Skin epidermis (tissue), 12 donors: ENCODE measurements around the gene DISC1.

Experiments
- H3K27ac ChIP-seq, 21 experiments: fragments of 200-600 bp; sonication (generic) in 11 of 21; one replicate each; pipeline ENCODE4 v1.5.0; 2020; ENCODE audit warnings: mild to moderate bottlenecking in 3 of 21, inconsistent platforms in 2 of 21, moderate library complexity in 2 of 21
- H3K4me3 ChIP-seq, 7 experiments: fragments of 200-600 bp; sonication (generic) in 2 of 7; one replicate each; pipeline ENCODE4 v1.5.0; 2020; ENCODE audit warnings: inconsistent platforms in 2 of 7, mild to moderate bottlenecking in 2 of 7, moderate library complexity in 1 of 7

The DISC1 gene

DNA sequence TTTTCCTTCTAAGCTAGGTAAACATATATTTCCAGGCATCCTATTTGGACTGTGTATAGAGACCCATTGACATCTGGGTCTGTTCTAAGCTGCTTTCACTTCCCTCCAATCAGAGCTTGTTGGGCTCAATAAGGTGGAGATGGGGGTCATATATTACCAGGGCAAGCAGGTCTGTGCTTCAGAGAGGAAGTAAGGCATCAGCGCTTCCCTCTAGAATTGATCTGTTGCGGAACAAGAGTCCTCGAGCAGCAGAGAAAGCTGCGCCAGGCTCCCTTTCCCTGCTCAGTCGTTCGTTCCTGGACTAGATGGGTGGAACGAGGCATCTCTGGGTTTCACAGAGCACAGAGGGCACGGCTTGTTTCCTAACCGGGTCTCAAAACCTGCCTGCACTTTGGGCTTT, 63.5 kb downstream of the DISC1 start:
- H3K27ac ChIP-seq = no peak overlapping the region
- H3K4me3 ChIP-seq = no peak overlapping the region

DNA sequence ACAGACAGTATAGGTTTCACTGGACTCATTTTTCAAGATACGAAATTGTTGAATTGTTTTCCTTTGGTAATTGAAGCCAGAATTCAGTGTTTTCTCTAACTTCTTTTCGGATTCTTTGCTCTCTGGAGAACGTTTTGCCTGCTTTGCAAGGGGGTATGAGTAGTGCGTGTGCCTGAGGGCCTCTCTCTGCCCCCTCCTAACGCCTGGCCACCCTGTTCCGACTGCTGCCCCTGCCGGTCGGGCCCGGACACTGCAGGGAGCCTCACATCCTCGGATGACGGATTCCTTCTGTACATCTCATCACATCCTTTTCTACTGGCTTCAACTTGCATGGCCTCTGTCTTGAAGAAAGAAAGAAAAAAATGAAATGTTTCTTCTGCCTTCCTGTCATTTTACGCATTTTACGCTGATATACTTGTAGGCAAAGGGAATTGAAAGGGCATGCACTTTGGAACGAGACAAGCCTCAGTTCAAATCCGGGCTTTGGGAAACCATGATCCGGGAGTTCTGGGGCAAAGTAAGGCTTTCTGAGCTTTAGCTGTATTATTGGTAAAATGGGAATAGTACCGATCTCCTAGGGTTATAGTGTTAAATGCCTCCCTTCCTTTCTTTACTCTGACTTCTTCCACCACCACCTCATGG, 65.1 kb downstream of the DISC1 start:
- no peak overlapping the region for H3K27ac ChIP-seq

DNA sequence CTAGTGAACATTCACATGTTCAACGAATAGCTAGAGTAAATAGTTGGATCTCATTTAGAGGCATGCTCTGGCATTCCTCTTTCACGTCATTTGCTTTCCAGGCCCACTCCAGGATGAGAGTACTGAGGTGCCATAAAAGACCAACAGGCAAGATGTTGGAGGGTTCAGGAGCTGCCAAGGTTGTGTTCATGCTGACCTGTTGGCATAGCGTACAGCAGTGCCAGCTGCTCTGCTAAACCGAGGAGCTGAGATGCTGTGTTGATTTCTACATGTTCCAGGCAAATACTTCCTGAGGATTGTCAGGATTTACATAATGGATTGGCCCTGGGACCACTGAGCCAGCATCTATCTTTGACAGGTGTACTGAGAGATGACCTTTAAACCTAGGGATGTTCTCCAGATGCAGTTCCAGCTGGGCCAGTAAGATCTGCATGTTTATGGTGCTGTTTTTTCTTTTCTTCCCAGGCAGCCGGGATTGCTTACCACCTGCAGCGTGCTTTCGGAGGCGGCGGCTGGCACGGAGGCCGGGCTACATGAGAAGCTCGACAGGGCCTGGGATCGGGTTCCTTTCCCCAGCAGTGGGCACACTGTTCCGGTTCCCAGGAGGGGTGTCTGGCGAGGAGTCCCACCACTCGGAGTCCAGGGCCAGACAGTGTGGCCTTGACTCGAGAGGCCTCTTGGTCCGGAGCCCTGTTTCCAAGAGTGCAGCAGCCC, 66.9 kb downstream of the DISC1 start:
- H3K4me3 ChIP-seq = no peak overlapping the region
- H3K27ac ChIP-seq = no peak overlapping the region

More for the DNA sequence above, 65.1 kb downstream of the DISC1 start:
- no peak overlapping the region for H3K4me3 ChIP-seq

DNA sequence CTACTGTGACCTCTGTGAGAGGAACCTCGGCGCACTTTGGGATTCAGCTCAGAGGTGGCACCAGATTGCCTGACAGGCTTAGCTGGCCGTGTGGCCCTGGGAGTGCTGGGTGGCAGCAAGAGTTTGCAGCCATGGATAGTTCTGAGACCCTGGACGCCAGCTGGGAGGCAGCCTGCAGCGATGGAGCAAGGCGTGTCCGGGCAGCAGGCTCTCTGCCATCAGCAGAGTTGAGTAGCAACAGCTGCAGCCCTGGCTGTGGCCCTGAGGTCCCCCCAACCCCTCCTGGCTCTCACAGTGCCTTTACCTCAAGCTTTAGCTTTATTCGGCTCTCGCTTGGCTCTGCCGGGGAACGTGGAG, 67.5 kb downstream of the DISC1 start:
- no peak overlapping the region for H3K4me3 ChIP-seq
- no peak overlapping the region for H3K27ac ChIP-seq

DNA sequence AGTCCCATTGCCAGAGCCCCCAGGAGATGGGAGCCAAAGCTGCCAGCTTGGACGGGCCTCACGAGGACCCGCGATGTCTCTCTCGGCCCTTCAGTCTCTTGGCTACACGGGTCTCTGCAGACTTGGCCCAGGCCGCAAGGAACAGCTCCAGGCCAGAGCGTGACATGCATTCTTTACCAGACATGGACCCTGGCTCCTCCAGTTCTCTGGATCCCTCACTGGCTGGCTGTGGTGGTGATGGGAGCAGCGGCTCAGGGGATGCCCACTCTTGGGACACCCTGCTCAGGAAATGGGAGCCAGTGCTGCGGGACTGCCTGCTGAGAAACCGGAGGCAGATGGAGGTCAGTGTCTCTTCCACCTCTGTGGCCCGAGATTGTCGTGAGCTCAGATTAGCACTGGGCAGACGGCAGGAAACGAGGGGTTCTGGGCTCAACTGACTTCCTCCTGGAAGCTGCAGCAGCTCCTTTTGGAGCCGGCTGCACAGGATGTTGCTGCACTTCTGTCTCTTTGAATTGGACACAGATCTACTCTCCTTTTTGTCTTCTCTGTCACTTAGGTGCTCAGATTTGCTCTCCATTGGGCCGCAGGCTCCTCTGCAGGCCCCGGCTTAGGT, 68.0 kb downstream of the DISC1 start:
- Histone ChIP-seq H3K27ac (no peak overlapping the region), H3K4me3 (no peak overlapping the region)

DNA sequence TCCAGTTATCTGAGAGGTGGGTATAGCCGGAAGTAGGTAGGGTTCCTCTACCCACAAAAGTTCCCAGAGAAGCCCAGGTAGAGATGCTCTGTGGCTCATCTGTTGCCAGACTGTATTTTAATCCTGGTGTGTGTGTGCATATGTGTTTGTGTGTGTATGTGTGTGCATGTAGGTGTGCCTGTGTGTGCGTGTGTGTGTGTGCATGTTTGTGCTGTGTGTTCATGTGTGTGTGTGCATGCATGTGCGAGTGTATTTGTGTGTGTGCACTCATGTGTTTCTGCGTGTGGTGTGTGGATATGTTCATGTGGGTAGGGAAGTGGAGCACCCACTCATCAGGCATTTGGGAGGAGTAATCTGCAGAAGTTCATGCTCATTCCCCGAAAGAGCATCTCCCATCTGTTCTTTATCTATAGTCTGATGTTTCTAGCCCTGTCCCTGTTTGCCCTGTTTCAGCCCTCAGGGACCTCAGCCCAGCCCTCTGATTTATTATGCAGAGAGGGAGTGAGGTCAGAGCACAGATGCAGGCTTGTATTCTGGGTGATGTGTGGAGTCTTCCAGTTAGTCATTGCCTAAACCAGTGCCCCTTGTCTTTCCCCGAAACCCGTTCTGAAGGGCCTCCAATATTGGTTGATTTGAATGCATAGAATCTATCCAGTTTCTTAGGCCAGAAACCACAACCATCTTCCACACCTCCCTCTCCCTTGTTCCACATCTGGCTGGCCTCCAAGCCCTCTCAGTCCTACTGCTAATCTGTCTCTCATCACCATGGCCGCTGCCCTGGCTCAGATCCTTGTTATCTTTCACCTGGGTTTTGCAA, 69.1 kb downstream of the DISC1 start:
- H3K27ac ChIP-seq = no peak overlapping the region

DNA sequence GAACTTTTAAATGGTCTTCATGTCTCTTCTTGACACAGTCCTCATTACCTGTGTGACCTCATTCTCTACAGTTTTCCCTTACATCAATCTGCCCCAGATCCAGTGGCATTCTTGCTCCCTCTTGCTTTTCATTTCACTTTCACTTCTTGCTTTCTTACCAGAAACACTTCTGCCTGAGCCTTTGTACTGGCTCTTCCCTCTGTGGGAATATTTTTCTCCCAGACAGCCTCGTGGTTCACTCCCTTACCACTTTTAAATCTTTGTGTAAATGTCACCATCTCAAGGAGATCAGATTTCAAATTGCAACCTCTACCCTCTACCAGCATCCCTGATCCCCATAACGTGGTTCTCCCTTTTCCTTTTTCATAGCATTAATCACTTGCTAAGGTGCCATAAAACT, 73.2 kb downstream of the DISC1 start:
- no peak overlapping the region for H3K27ac ChIP-seq
- H3K4me3 ChIP-seq = no peak overlapping the region

More for the DNA sequence above, 69.1 kb downstream of the DISC1 start:
- no peak overlapping the region for H3K4me3 ChIP-seq

DNA sequence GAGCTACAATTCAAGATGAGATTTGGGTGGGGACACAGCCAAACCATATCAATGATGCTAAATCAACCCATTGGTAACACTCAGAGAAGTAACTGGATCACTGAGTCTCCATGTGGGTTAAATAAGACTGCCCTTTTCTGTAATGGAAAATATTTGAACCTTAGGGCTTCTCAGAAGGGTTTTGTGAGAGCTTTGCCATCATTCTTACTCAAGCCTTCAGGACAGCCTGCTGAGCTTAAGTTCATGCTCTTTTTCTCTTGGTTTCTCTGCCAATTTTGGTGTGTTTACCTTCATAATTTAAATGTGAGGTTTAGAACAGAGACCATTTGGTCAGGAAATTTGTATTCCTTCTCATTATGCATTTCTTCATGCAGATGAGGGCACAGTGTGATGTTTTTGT, 74.7 kb downstream of the DISC1 start:
- Histone ChIP-seq H3K4me3 (no peak overlapping the region), H3K27ac (no peak overlapping the region)

DNA sequence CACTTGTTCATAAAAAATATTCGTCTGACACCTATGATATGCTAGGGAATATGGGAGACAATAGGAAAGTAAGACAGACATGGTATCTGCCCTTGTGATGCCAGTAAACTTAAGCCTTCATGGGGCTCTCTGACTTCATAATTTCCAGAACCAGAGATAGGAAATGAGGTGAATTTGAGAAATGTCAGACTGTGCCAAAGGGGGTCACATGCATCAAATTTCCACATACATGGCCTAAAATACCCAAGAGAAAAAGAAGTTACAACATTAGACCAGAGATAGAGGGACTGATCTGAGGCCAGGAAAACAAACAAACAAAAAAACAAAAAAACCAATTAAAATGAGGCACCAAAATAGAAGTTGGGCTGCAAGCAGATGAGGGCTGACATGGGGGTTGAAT, 75.7 kb downstream of the DISC1 start:
- H3K27ac ChIP-seq = no peak overlapping the region
- H3K4me3 ChIP-seq = no peak overlapping the region

DNA sequence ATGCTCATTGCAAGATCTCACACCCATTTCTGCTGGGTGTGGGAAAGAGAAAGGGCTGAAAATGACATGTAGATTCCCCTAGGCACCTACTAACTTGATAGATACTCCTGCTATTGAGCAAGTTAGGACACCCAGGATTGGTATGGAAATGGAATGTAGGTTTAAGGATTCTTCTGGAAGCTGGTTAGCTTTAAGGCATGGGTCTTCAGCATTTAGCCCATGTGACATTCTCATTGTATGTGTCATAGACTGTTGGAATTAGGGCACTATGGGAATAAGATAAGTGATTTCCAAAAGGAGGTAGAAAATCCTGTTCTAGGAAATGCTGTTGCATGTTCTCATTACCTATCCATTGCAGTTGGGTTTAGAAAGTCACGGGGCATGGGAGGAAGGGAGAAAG, 76.2 kb downstream of the DISC1 start:
- no peak overlapping the region for H3K27ac ChIP-seq
- H3K4me3 ChIP-seq = no peak overlapping the region

DNA sequence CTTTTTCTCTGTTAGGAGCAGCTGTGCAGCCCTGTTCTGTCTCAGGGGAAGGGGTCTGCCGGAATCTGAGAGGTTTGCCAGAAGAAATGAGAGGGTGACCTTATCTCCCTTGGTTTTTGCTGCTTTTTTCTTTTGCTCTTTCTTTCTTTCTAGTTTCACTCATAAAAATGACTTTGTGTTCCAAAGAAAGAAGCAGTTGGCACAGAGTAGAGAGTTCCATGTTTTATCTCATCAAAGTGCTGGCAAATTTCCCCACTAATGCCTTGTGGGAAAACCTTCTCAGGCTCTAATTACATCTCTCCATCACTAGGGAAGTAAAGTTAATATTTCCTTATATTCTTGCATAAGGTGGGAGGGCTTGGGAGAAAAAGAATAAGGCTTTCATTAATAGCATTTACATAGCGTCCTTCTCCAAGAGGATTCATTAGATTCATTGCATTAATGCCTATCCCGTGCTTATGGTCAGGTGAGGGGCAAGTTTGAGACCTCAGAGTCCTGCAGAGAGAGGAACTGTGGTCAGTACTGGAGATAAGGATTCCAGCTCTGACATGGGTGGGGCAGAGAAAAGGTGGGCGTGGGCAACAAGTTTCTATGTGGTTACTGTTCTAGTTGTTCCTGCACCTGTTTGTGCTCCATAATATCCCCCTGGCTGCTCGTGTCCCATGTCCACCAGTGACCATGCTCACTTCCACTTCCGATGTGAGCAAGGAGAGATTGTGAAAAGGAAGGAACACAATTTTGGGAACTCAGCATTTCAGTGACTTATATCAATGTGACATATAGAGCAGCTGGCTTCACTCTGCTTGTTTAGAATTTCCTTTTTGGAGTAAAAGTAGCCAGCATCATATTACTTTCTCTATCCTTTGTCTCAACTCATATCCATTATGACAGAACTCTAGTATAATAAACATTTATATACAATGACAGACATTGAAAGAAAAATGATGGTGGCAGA, 79.5 kb downstream of the DISC1 start:
- no peak overlapping the region for H3K27ac ChIP-seq
- no peak overlapping the region for H3K4me3 ChIP-seq

DNA sequence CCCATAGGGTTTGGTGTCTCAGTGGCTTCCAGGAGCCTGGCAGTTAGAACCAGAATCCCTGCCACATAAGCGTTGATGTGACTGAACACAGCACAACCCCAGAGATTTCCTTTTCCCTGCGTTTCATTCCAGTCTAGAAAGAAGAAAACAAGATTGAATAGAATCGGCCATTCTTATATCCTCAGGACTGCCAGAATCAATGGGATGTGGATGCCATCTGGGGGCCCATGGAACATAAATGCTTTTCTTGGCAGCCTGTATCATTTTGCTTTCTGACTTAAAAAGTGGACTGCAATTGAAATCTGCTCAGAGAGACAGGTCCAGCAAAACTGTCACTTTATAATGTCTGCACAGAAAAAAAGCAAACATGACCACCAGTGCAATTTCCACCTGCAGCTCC, 80.3 kb downstream of the DISC1 start:
- H3K27ac ChIP-seq = no peak overlapping the region
- H3K4me3 ChIP-seq = no peak overlapping the region

DNA sequence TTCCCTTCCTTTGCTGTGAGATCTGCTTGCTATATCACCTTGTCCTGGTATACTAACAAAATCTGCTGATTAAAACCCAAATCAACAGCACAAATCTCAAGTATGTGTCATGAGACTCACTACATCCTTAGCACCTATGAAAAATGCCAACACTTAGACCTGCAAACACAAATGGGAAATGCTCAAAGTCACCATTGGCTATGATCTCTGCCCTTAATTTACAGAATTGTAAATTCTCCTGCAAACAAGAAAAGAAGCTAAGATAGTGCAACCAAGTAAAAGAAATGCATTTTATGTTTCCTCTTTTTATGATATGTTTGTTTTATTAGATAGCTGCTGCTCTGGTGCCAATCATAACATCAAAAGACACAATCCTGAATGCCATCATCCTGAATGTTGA, 80.8 kb downstream of the DISC1 start:
- Histone ChIP-seq H3K27ac (no peak overlapping the region), H3K4me3 (no peak overlapping the region)

DNA sequence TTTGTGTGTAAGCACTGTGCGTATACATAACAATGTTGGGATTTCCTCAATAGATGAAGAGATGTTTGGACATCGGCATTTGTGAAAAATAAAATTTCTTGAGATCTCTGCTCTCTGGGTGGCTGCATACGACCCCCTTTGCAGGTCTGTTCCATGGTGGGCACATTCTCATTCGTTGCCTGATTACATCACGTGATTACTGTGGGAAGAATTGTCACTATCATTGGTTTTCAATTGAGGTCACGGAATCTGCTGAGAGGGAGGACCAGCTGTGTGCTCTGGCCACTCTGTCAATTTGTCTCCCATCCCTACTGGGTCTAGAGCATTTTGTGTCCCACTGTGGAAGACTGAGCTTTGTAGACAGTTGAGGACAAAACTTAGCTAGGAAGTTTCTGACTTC, 81.8 kb downstream of the DISC1 start:
- Histone ChIP-seq H3K4me3 (no peak overlapping the region), H3K27ac (no peak overlapping the region)

DNA sequence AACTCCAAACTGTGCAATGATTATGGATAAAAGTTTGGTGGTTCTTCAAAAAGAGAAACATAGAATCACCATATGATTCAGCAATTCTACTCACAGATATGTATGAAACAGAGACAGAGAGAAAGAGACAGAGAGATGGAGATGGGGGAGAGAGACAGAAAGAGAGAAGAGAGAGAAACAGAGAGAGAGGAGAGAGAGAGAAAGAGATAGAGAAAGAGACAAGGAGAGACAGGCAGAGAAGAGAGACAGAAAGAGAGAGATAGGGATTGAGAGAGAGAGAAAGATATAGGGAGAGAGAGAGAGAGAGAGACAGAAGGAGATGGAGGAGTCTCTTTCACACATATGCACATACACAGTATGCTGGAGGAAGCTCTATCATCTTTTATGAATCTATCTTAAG, 87.8 kb downstream of the DISC1 start:
- H3K4me3 ChIP-seq = no peak overlapping the region
- no peak overlapping the region for H3K27ac ChIP-seq

DNA sequence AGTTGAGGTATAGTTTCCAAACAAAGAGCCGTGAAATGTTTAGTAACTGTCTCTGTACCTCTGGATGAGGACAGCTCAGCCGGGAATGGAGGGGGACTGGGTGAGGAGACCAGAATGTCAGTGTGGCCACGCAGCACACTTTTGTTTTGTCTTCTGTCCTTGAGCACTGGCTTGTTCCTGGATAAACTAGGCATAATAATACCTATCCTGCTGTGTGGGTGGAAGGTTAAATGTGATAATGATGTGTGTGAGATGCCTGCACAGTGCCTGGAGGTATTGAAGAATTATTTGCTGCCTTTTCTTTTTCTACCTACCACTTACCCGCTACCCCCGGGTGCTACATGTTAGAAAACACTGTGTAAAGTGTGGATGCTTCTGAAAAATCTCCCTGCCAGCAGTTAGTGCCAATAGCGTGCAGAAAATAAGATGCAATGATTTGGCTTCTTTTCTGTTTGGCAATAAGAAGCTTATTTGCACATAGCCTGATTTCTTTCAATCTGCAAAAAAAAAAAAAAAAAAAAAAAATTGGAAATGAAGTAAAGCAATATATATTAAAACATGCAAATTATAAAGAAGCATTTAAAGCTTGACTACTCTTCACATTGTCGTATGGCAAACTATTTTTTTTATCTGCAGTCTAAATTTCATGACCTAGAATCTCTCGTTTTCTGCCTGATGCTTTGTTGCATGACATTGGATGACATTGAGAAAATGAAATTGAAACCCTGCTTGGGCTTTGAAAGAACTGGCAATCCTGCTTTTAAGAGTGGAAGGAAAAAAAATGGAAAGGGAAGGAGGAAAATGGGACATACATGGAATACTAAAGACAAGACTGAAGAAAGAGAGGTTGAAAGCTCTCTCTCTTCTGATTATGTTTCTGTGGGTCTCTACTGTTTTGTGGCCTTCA, 89.5 kb downstream of the DISC1 start:
- Histone ChIP-seq H3K27ac (no peak overlapping the region), H3K4me3 (no peak overlapping the region)

DNA sequence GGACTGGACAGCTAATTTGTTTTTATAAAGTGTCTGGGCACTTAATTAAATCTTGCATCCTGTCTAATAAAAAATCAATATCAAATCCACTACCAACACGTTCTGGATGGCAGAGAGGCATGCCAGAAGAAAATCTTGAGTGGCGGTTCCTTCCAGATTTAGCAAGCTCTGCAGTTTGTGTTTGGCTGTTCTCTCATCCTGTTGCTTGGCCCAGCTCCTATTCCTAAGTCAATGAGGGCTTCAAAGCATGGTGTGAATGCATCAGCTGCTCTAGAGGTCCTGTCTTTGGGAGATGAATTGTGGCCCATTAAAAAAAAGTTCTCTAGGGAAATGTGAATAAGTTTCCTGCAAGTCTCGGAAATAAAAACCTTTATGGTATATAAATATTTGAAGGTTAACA, 90.3 kb downstream of the DISC1 start:
- Histone ChIP-seq H3K4me3 (no peak overlapping the region), H3K27ac (no peak overlapping the region)

DNA sequence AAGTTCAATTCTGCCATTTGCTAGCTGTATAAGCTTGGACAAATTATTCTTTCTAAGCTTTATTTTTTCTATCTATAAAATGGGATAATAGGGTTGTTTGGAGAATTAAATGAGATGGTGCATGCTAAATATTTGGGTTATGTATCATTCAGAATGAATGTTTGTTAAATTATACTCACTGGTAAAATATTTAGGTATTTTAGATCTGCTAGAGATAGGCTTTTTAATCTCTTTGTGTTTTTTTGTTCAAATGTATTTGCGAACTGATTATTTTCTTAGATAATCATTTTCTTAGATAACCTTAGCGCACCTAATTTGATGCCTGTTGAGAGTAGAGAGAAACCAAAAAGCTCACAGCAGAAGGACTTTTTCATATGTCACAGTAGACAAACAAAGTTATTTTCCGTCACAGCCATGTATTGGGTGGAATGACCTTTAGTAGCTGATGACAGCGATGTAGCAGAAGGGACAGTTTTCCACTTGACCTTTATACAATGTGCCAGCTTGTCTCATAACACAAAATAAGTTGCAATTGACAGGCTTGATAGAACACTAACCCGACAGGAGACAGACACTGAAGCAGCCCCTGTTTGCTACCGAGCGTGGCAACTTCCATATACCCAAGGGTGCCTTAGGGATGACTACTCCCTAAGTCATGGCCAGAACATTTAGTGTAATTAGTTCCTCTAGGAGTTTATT, 93.0 kb downstream of the DISC1 start:
- Histone ChIP-seq H3K27ac (no peak overlapping the region), H3K4me3 (no peak overlapping the region)
